Progenitor cell of endocrine pancreas (in vitro differentiated cells): ENCODE results near the gene SYT8. TPM values are rescaled to one million over a fixed set of nuclear protein-coding genes. Genes with fewer than 3 reads are reported as not detected.
"Not testable (repeated sequence)": the region's sequence is repeated elsewhere in the genome, so short reads cannot be mapped to it uniquely, and the experiment has no call there.

Experiments
- DNase-seq: peaks from one replicate; pipeline ENCODE4 v3.0.0; 2021; ENCODE audit warnings: low spot score; ENCODE audit not compliant: unreplicated experiment
- H3K27ac Mint-ChIP-seq: 2 replicates; pipeline ENCODE4 v1.8.0; 2021; ENCODE audit warnings: mild to moderate bottlenecking, moderate library complexity, mixed read lengths
- H3K27me3 Mint-ChIP-seq: 2 replicates; pipeline ENCODE4 v1.8.0; 2021; ENCODE audit warnings: mixed read lengths
- H3K36me3 Mint-ChIP-seq: 2 replicates; pipeline ENCODE4 v1.8.0; 2022; ENCODE audit warnings: mixed read lengths; ENCODE audit not compliant: insufficient read depth
- H3K4me1 Mint-ChIP-seq: 2 replicates; pipeline ENCODE4 v1.8.0; 2021; ENCODE audit warnings: low read depth, mixed read lengths
- H3K4me3 Mint-ChIP-seq: 2 replicates; pipeline ENCODE4 v1.8.0; 2021; ENCODE audit warnings: low read depth, mild to moderate bottlenecking, moderate library complexity, mixed read lengths
- H3K9me3 Mint-ChIP-seq: 2 replicates; pipeline ENCODE4 v1.8.0; 2021; ENCODE audit warnings: low read depth, mixed read lengths
- CTCF ChIP-seq: fragments of 200-600 bp; sonication (generic); IDR thresholded peaks from one replicate; pipeline ENCODE4 v1.5.0; 2021; ENCODE audit warnings: antibody characterized with exemption, mild to moderate bottlenecking; ENCODE audit not compliant: unreplicated experiment
- microRNA-seq: library from miRNA; unstranded; fragments of <30 nt; microRNA quantifications from one replicate; pipeline ENCODE4 v1.1.0, GENCODE V29; 2020; ENCODE audit warnings: borderline number of aligned reads; ENCODE audit not compliant: unreplicated experiment
- total RNA-seq: library from RNA; stranded (reverse); gene quantifications from 2 replicates; pipeline ENCODE4 v1.2.1, GENCODE V29; 2021

Gene SYT8
- total RNA-seq, 1 donor from 2014 or later: 1.5 TPM

DNA sequence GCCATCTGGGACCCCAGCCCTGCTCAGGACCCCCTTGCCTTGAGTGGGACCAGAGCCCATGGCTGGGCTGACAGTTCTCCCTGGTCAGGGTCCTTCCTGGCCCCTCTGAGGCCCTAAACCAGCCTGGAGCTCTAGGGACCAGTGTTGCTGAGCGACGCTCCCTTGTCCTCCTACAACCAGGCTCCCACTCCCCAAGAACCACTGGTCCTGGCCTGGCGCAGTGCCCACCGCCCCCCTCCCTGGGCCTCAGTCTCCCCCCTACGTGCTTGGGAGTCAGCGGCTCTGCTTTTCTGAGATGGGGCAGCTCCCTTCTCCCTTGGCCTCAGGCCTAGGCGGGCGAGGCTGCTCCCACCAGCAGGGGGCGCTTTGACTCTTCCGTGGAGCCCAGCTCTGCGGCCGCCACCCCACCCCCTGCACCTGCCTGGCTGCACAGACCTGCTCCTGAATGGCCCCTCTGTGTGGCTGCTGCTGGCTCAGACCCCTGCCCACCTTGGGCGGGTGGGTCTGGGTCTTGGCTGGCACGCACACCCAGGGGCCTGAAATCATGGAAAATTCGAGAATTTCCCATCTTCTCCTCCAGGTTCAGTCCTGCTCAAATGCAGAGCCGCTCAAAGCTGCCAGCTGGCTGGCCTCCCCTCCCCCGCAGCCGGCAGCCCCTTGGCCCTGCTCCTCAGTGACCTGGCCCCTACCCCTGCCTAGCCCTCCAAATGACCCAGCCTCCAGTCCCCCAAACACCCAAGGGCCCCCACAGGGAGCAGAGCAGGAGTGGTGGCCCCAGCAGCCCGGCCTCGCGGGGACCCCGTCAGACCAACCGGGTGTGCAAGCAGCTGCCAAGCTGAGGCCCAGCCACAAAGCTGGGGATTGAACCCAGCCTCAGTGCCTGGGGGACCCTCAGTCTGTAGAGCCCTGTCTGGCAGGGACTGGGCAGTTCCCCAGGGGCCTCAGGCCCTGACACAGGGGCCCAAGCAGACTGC lies 47.8 kb downstream of the SYT8 start:
- Mint-ChIP-seq H3K4me1 (peaks cover 2% of the 10 kb centered on the region), H3K4me3 (no peak overlapping the region), H3K27me3 (peaks cover 3% of the 10 kb centered on the region), H3K36me3 (no peaks in the 10 kb centered on the region), H3K27ac (no peak overlapping the region), H3K9me3 (no peaks in the 10 kb centered on the region)
- peak; percentile 78 for DNase-seq
- peak; percentile 96 for TF ChIP-seq CTCF

DNA sequence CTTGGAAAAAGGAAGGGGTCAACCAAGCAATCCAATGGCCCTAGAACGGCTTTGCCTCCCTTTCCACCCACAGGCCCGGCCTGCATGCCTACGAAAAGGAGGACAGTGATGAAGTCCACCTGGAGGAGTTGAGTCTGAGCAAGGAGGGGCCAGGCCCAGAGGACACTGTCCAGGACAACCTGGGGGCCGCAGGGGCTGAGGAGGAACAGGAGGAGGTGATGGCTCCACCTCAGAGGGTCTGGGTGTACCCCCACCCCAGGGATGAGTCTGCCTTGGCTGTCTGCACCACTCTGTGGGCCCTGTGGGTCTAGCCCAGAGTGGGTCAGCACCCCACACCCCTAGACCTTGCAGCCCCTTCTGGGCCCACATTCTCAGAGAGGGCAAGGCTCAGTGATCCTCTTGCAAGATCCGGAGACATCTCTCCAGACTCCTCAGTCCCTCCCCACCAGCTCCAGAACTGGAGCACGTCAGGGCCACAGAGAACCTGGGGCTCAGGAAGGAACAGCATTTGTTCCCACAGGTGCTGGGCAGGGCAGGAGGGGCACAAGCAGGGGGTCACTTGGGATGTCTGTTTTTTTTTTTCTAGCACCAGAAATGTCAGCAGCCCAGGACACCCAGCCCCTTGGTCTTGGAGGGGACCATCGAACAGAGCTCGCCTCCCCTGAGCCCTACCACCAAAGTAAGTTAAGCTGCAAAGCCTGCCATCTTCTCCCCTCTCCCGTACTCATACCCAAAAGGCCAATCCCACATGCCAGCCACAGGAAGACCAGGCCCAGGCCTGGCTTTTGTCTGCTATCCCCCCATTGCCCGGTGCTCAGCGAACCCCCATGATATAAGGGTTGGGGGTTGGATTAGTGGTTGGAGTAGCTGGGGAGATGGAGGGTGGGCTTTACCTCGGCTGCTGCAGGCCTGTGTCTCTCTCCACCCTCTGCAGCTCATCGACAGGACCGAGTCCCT lies 48.8 kb downstream of the SYT8 start:
- Mint-ChIP-seq H3K9me3 (no peaks in the 10 kb centered on the region), H3K4me1 (peaks cover 2% of the 10 kb centered on the region), H3K27ac (no peak overlapping the region), H3K36me3 (no peaks in the 10 kb centered on the region), H3K4me3 (no peak overlapping the region), H3K27me3 (peaks cover 9% of the 10 kb centered on the region)
- no peak for TF ChIP-seq CTCF
- no peak for DNase-seq

DNA sequence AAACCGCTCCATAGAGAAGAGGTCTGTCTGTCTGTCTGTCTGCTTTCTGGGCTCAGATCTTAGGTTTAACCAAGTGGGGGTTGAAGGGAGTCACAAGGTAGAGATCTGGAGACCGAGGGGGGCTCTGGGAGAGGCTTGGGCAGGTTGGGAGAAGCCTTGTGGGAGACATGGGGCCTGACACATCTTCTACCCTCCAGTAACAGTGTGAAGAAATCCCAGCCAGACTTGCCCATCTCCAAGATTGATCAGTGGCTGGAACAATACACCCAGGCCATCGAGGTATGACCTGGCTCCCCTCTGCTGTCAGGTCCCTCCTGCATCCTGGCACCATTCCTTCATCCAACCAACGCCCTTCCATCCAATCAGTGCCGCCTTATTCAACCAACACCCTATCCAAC lies 49.5 kb downstream of the SYT8 start:
- H3K27ac Mint-ChIP-seq: no peak overlapping the region
- TF ChIP-seq CTCF: no peak
- no peaks in the 10 kb centered on the region for H3K36me3 Mint-ChIP-seq

DNA sequence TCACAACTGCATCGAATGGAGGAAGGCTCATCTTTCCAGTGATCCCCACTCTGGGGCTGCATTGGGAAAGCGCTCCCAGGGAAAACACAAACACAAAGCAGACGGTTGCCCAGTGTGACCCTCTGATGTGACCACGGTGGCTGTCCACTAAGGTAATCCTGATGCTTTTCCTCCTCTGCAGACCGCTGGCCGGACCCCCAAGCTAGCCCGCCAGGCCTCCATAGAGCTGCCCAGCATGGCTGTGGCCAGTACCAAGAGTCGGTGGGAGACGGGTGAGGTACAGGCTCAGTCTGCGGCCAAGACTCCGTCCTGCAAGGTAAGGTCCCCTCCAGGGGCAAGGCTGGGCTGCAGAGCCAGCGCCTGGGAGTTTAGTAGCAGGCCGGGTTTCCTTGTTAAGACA lies 51.8 kb downstream of the SYT8 start:
- H3K27ac Mint-ChIP-seq, DNase-seq, H3K4me3 Mint-ChIP-seq, H3K4me1 Mint-ChIP-seq, H3K36me3 Mint-ChIP-seq, H3K9me3 Mint-ChIP-seq: not testable (repeated sequence)
- H3K27me3 Mint-ChIP-seq: peaks cover 12% of the 10 kb centered on the region

More for the DNA sequence above, 49.5 kb downstream of the SYT8 start:
- Mint-ChIP-seq H3K4me3 (no peak overlapping the region), H3K9me3 (no peaks in the 10 kb centered on the region), H3K27me3 (peaks cover 12% of the 10 kb centered on the region), H3K4me1 (peaks cover 2% of the 10 kb centered on the region)
- DNase-seq: no peak

Small RNAs within 50 kb of the gene (microRNA-seq; reads per million reads assigned to microRNA genes)
- gene MIR4298 (not detected), gene MIR7847 (not detected)

Other genes starting within 250 kb of the SYT8 start
- not detected in 2 replicates for gene KRTAP5-1, start 249.7 kb upstream of the SYT8 start, total RNA-seq
- not detected in 2 replicates for gene KRTAP5-2, start 236.7 kb upstream of the SYT8 start, total RNA-seq
- gene KRTAP5-3, start 226.5 kb upstream of the SYT8 start, total RNA-seq: not detected in 2 replicates
- not detected in 2 replicates for gene KRTAP5-4, start 212.9 kb upstream of the SYT8 start, total RNA-seq
- gene KRTAP5-5, start 205.2 kb upstream of the SYT8 start, total RNA-seq: not detected in 2 replicates
- gene KRTAP5-6, start 137.8 kb upstream of the SYT8 start, total RNA-seq: not detected in 2 replicates
- 1.2 TPM in 2 replicates for gene IFITM10, start 84.4 kb upstream of the SYT8 start, total RNA-seq
- 158 and 163 TPM in 2 replicates for gene CTSD, start 71.1 kb upstream of the SYT8 start, total RNA-seq
- 0.55 and 0.69 TPM in 2 replicates for gene TNNI2, start 4.0 kb downstream of the SYT8 start, total RNA-seq
- not detected in 2 replicates for gene LSP1, start 18.1 kb downstream of the SYT8 start, total RNA-seq
- not detected in 2 replicates for gene PRR33, start 56.9 kb downstream of the SYT8 start, total RNA-seq
- 0.38 TPM in 1 of 2 replicates, not detected in the other for gene TNNT3, start 84.7 kb downstream of the SYT8 start, total RNA-seq
- 38.1 and 47.2 TPM in 2 replicates for gene MRPL23, start 112.3 kb downstream of the SYT8 start, total RNA-seq
- gene H19, start 162.9 kb downstream of the SYT8 start, total RNA-seq: 17,961 and 19,743 TPM in 2 replicates